Amniotic stem cell (primary cell): Measurements from ENCODE around the gene SMIM35.

Source experiments
- DNase-seq: peaks from one replicate; lab custom pipeline; 2025; lab: John Stamatoyannopoulos, UW

Gene SMIM35

GRCh38 chr11:118086913-118087768, at the start of gene SMIM35:
SMIM35 (minus strand) TSS chr11:118086963; CDS start chr11:118086757, 206 bp downstream.
- DNase-seq: no peak

- DNase-seq: no peak
These were observed 49.6 kb upstream of the SMIM35 start for GRCh38 chr11:118136341-118136740.

DNA sequence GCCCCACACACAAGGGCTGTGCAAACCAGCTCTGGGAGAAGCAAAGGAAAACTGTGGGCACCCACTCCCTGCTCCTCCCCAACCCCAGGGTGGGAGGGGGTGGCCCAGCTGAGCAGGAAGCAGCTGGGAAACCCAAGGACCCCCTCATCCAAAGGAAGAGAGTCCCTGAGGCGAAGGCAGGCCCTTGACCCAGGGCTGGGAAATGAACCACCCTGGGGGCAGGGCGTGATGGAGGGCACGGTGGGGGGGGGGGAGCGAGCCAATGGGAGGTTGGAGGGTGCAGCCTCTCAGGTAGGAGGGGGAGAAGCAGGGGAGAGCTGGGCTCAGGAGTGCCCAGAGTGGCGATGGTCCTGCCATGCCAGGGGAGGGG, 49.0 kb upstream of the SMIM35 start:
- no peak for DNase-seq

DNA sequence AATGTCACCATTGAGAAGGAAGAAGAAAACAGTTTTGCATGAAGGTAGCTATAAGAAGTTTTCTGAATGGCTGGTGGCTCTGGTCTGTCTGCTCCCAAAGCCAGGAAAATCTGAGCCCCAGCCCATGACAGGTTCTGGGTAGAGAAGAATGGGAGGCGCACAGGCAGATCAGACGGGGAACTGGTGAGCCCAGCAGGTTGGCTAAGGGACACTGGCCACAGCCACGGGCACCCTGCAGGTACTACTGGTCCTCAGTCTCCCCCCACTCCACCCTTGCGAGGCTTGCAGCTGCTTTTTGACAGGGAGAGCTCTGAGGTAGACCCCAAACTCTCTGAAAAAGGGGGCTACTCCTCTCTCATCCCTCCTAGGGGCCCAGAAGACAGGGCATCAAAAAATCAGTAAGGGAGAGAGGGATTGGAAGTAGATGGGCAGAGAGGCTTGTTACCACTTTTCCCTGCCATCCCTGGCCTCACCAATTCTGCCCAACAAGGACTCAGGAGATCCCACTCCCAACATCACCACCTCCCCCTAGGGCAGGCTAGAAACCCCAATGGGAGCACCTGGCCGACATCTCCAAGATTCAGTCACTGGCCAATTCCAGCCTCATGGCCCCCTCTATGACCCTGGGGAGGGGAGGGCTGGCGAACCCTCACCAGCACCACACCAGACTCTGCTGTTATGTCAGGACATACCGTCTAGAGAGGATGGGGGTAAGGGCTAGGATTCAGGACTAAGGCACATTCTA, 48.5 kb upstream of the SMIM35 start:
- DNase-seq: no peak

- DNase-seq: no peak
These were observed 47.1 kb upstream of the SMIM35 start for GRCh38 chr11:118133816-118134215.

- no peak for DNase-seq
These were observed 45.8 kb upstream of the SMIM35 start for GRCh38 chr11:118132385-118133151.

DNA sequence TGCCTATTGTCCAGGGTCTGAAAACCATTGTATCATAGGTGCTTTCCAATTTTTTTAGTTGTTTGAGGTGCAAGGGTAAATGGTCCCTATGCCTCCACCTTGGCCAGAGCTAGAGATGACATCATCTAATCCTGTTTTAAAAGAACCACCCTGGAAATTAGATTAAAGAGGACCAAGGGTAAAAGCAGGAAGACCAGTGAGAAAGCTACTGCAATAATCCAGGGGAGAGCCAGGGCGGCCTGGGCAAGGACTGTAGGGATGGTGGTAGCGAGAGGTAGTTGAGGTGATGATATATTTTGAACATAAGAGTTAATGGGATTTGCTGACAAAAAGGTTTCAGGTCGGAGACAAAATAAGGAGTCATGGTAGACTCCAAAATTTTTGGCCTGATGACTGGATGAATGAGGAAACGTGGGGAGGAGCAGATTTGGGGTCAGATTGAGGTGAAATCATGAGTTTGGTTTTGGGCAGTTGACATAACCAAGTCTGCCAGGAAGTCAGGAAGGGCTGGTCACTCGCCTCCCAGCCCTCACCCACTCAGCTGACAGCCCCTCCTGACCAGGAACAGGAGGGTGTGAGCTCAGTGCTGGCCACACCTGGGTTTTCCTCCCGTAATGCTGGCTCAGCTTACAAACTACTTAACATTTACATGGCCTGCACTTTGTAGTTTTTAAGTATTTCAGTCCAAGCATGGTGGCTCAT, 42.9 kb upstream of the SMIM35 start:
- no peak for DNase-seq

- no peak for DNase-seq
These were observed 42.1 kb upstream of the SMIM35 start for GRCh38 chr11:118128721-118129470.

DNA sequence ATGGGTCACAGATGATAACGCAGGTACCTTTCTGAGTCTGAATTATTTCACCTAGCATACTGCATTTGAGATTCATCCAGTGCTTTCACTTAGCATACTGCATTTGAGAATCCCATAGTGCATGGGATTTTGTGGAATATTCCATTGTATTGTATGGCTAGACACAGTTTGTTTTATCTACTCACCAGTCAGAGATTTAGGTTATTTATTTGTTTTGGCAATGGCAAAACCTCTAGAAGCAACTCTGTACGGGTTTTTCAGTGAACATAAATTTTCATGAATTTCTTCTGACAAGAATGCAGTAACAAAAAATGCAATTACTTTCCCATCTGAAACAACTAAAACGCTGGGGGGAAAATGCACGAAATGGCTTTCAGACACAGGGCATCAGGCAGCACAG, 41.5 kb upstream of the SMIM35 start:
- no peak for DNase-seq

DNA sequence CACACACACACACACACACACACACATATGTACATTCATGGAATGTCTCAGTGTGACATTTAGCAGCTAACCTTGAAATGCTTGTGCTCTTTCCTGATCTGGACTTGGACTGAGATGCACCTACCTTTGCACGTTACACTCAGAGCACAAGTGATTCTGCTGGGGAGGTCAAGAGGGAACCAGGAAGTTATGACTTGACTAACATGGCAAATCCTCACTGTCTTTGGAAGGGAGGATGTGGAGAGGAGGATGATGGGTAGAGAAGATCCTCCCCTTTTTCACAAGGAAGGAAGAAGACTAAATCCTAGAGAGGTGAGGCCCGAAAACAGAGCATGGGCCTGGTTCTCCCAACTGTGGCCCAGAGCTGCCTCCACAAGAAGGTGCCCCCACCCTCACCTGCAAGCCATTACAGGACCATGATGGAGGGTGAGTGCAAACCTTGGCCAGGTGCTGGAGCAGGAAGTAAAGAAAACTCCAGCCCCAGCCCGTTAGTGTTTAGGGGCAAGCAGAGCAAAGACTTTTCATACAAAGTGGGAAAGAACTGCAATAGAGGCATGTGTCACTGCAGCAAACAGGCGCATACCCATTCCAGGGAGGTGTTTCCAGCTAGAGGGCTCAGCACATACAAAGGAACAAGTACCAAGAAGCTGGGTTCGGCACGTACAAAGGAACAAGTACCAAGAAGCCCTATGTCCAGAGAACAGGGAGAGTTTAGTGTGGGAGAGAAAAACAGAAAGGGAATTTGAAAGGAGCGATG, 39.5 kb upstream of the SMIM35 start:
- DNase-seq: no peak

- no peak for DNase-seq
These were observed 38.3 kb upstream of the SMIM35 start for GRCh38 chr11:118124929-118125535.

- no peak for DNase-seq
These were observed 34.0 kb upstream of the SMIM35 start for GRCh38 chr11:118120793-118121192.

- no peak for DNase-seq
These were observed 31.2 kb upstream of the SMIM35 start for GRCh38 chr11:118117790-118118601.

DNA sequence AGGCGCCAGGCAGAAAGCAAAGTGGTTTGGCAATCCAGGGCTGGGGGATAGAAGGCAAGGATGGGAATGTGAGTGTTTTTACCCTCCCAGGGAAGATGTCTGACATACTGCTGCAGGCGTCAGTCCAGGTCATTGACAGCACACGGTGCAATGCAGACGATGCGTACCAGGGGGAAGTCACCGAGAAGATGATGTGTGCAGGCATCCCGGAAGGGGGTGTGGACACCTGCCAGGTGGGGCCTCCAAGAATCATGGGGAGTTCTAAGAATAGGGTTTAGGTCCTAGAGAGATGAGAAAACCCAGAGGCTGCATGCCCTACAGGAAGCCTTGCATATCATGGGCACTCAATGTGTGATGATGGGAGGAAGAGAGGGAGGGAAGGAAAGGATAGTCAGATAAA, 28.3 kb upstream of the SMIM35 start:
- no peak for DNase-seq

GRCh38 chr11:118114266-118114665, 27.5 kb upstream of the SMIM35 start:
- no peak for DNase-seq

GRCh38 chr11:118112711-118113430, 26.1 kb upstream of the SMIM35 start:
- no peak for DNase-seq

DNA sequence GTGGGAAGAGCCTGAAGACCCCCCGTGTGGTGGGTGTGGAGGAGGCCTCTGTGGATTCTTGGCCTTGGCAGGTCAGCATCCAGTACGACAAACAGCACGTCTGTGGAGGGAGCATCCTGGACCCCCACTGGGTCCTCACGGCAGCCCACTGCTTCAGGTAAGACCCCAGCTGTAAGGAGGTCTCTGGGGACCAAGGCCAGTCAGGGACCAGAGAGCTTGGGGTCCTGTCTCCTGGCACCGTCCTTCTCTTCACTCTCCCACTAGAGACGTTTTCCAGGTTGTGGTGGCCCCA, 24.9 kb upstream of the SMIM35 start:
- no peak for DNase-seq

GRCh38 chr11:118111019-118111743, 24.4 kb upstream of the SMIM35 start:
- DNase-seq: no peak
